Stimulated activated CD4-positive, alpha-beta T cell treated with anti-CD3 and anti-CD28 coated beads, Interleukin-2, amount 100 ng/mL, for 48 hours (primary cell): ENCODE data around the gene NPHS1.
"Not testable (repeated sequence)": the region's sequence is repeated elsewhere in the genome, so short reads cannot be mapped to it uniquely, and the experiment has no call there.

ENCODE experiments used
- DNase-seq, 2 donors: peaks; one replicate each; pipeline ENCODE4 v3.0.0-alpha.2; 2020

Gene NPHS1

DNA sequence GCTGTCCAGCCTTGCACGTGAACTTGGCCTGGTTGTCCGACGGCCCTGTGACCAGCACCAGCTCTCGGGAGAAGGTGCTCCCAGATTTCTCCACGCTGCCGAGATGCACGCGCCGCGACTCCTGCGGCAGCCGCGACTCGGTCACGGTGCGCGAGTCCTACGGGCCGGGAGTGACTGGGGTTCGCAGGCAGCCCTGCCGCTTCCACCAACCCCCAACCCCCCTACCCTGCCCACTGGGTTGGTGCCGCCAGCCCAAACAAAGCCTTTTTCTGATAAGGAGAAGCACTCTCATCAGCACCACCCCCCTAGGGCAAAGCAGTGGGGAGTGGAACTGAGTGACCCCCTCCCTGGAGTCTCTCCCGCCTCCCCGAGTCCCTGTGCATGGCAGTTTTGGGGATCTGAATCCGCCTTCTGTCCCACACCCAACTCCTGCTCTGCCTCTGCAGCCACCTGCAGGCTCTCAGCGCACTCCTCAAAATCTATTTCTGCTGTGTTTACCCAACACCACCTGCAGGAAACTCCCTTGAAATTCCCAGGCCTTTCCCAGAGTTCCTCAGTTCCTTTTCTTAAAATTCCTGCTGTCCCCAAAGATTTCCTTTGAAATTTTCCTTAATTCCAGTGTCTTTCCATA is 6.2 kb downstream of the NPHS1 start:
- DNase-seq: no peak

DNA sequence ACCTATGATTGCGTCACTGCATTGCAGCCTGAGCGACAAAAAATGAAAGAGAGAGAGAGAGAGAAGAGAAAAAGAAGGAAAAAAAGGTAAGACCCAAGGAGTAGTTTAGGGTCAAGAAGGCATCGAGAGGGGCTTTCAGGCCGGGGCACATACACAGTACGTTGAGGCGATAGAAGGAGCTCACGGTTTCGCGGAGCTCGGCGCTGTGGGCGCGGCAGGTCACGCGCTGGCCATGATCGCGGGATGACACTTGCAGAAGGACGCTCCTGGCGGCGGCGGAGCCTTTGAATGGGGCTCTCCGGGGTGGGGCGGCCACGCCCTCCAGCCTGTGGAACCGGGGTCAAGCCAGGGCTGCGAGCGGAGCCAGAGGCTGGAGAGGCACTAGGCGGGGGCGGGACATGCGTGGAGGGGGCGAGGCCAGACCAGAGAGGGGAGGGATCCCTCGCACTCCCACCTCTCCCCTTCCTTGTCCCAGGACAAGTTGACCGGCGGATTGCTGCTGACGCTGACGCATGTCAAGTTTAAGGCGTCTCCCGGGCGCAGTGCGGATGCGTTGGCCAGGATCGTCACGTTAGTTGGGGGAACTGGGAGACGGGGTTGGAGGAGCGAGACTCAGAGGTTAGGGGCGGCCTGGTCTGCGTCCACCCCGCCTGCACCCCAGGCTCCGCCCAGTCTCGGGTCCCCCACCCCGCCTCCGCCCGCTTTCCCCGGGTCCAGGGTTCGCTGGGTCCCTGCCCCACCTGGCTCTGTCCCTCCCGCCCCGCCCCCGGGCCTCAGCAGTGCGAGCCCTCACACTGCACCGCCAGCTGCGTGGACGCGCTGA is 6.9 kb downstream of the NPHS1 start:
- DNase-seq: no peak

GRCh38 chr19:35844482-35845214 is 7.7 kb downstream of the NPHS1 start:
- no peak for DNase-seq

- no peak for DNase-seq
Observed at GRCh38 chr19:35843676-35844481, 8.4 kb downstream of the NPHS1 start.

- no peak for DNase-seq
Observed at GRCh38 chr19:35842666-35843272, 9.5 kb downstream of the NPHS1 start.

DNA sequence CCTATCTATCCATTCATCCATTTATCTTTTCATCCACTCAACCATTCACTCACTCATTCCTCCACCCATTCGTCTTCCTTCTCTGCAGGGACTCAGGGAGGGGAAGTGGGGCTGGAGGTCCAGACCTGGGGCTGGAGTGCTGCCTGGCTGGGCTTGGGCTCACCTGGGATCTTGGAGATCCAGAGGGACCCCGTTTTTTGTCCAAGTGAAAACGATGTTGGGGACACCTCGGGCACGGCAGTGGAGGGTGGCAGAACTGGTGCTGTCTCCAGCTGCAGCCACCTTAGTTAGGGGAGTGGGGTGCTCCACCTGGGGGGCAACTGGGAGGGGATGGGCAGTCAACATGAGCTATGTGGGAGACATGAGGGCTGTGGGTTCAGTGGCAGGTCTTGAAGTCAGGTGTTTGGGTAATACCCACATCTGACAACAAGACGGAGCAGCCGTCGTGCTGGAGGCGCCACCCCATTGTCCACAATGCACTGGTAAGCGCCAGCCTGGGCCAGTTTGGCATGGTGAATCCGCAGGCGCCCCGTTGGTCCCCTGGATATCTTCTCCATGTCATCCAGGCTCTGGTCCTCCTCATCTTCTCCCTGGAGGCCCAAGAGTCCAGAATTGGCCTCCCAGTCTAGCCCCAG is 10.2 kb downstream of the NPHS1 start:
- no peak for DNase-seq

DNA sequence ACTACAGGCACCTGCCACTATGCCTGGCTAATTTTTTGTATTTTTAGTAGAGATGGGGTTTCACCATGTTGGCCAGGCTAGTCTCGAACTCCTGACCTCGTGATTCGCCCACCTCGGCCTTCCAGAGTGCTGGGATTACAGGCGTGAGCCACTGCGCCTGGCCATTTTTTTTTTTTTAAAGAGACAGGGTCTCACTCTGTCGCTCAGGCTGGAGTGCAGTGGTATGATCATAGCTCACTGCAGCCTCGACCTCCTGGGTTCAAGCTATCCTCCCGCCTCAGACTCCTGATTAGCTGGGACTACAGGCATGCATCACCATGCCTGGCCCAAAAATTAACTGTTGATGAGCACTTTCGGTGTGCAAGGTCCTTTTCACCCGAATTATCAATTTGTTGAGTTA is 16.2 kb downstream of the NPHS1 start:
- not testable (repeated sequence) for DNase-seq

DNA sequence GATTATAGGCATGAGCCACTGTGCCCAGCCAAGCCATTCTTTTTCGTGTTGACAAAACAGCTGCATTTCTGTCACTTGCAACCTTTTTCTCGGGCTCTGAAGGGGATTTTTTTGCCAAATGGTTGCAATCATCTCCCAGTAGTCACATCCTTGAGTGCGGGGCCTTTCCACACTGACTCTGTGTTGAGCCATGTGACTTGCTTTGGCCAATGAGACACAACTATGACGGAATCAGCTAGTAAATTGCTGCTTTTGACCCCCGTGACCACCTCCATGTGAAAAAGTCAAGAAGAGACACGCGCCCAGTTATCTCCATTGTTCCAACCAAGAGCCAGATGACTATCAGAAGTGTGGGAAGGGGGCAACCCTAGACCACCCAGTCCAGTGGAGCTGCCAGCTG is 18.3 kb downstream of the NPHS1 start:
- no peak for DNase-seq

GRCh38 chr19:35832054-35832453 is 20.2 kb downstream of the NPHS1 start:
- DNase-seq: no peak

GRCh38 chr19:35830986-35831385 is 21.3 kb downstream of the NPHS1 start:
- DNase-seq: no peak

DNA sequence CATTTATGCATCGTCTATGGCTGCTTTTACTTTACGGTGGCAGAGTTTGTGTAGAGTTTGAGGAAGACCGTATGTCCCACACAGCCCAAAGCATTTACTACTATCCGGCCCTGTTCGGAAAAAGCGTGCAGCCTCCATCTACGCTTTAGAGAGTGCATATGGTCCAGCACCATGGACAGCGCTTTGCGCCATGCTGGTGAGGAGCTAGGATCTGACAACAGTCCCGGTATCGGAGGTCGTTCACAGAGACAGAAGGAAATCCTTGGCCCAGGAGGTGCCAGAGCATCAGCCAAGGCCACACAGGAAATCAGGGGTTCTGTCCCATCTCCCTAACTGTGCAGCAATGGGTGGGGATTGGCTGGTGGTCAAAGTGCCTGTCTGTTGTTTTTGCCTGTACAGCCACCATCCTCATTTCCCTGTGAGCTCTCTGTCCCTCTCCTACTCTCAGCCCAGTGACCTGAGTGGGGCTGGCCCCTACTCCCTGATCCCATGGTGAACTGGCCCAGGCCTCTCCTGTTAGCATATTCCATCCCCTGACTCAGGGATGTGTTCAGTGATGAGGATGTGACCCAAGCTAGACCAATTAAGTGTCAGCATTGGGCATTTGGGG is 23.5 kb downstream of the NPHS1 start:
- DNase-seq: peak; percentile 45 to 56

DNA sequence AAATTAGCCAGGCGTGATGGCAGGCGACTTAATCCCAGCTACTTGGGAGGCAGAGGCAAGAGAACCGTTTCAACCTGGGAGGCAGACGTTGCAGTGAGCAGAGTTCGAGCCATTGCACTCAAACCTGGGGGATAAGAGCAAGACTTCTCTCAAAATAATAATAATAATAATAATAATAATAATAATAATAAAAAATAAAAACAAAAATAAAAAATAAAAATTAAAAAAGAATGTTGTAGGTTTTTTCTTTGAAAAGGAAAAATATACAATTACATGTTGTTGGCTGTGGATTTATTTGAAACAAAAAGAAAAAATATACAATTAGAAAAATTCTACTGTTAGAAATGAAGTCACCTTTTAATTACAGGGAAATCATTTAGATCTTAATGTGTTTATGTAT is 28.2 kb downstream of the NPHS1 start:
- no peak for DNase-seq

DNA sequence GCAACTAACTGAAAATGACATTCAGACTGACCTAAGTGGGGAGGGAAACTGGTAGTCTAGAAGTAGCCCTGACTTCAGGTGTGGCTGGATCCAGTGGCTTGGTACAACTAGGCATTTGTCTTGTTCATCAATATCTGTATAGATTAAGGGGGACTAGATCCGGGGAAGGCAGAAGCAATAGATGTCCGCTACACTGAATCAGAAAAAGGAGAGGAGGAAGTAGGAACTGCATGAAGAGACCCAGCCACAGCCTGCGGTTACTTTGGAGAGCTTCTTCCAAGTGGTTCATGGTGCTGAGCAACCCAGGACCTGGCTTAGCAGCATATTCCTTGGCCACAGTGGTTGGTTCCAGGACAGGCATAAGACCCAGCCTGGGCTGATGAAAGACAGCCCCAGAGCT is 29.7 kb downstream of the NPHS1 start:
- DNase-seq: no peak

DNA sequence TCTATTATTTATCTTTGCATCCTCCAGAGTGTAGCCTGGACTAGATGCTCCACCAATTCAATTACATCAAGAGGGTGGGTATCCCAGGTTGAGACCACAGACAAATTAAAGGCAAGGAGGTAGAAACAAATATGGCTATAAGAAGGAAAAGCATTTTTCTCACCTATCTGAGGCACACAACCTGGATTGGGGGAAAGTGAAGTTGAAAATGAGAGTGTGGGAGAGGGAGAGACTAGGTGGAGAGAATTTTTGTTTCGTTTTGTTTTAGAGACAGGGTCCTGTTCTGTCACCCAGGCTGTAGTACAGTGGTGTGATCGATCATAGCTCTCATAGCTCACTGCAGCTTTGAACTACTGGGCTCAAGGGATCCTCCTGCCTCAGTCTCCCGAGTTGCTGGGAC is 33.9 kb downstream of the NPHS1 start:
- no peak for DNase-seq

DNA sequence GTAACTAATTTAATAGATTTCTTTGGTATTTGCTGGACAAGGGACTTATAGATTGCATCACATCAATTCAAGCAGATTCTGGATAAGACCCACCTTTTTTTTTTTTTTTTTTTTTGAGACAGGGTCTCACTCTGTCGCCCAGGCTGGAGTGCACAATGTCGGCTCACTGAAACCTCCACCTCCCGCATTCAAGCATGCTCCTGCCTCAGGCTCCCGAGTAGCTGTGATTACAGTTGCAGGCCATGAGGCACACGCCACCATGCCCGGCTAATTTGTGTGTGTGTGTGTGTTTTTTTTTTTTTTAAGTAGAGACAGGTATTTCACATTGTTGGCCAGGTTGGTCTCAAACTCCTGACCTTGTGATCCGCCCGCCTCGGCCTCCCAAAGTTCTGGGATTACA is 35.5 kb downstream of the NPHS1 start:
- DNase-seq: no peak

GRCh38 chr19:35816262-35816661 is 36.0 kb downstream of the NPHS1 start:
- DNase-seq: no peak

DNA sequence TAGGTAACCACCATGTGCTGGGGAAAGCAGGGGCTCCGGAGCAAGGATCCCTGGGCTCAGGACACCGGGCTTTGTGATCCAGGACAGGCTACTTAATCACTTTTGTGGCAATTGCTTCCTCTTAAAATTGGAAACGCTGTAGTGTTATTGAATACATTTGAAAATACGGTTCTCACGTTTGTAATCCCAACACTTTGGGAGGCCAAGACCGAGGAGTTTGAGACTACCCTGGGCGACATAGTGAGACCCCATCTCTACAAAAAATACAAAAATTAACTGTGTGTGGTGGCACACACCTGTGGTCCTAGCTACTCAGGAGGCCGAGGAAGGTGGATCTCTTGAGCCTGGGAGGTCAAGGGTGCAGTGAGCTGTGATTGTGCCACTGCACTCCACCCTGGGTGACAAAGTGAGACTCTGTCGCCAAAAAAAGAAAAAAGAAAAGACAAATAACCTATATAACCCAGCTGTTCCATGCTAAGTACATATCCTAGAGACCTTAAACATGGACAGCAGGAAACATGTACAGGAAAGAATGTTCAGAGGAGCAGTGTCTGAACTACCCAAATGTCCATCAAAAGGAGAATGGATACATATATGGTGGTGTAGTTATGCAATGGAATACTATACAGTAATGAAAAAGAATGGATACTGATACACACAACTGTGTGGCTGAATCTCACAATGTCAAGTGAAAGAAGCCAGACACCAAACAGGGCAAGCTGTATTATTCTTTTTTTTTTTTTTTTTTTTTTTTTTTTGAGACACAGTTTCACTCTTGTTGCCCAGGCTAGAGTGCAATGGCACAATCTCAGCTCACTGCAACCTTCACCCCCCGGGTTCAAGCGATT is 39.0 kb downstream of the NPHS1 start:
- no peak for DNase-seq

- no peak for DNase-seq
Observed at GRCh38 chr19:35812220-35813042, 39.9 kb downstream of the NPHS1 start, which contains the start of gene PRODH2. PRODH2 (minus strand) TSS chr19:35812845; CDS start chr19:35812805, 40 bp downstream.
